Naive thymus-derived CD4-positive, alpha-beta T cell (primary cell): ENCODE data around the gene JMJD1C. TPM values are rescaled to one million over a fixed set of nuclear protein-coding genes. Genes with fewer than 3 reads are reported as not detected.
A peak's percentile ranks its signal among the peaks of the same experiment; 100 is the strongest.

Experiments used
- ATAC-seq: fragments of 150-1000 bp; cut with Tn5 transposase; 2 replicates; pipeline ENCODE4 v1.10.0; 2021; ENCODE audit warnings: mild to moderate bottlenecking, moderate library complexity
- CTCF ChIA-PET: fragments of 350-600 bp; sonication (Branson Sonifier 250); formaldehyde crosslinking; loops from one replicate; lab custom pipeline; 2021; ENCODE audit warnings: antibody characterized with exemption; lab: Charles Lee
- POLR2A ChIA-PET: fragments of 350-600 bp; sonication (Branson Sonifier 250); formaldehyde crosslinking; loops from one replicate; lab custom pipeline; 2021; ENCODE audit warnings: antibody characterized with exemption, inconsistent platforms; lab: Charles Lee
- DNase-seq, 9 donors: peaks; one replicate each; pipeline versions ENCODE4 v3.0.0 to v3.0.0-alpha.2; 2020 to 2022; ENCODE audit warnings: mixed read lengths in 1 of 9
- H3K27ac ChIP-seq: one replicate; pipeline ENCODE4 v1.7.0; 2013; ENCODE audit warnings: mild to moderate bottlenecking, low read depth, low read length, moderate library complexity
- H3K27me3 ChIP-seq, 2 donors: one replicate each; pipeline ENCODE4 v1.7.0; 2013; ENCODE audit warnings: low read length in 2 of 2, mild to moderate bottlenecking in 2 of 2, moderate library complexity in 2 of 2; ENCODE audit not compliant: control insufficient read depth in 2 of 2, insufficient read depth in 2 of 2
- H3K36me3 ChIP-seq, 3 experiments: 1 replicate in 2 of 3; 2 replicates in 1 of 3; pipeline ENCODE4 v1.7.0; 2013; ENCODE audit warnings: low read length in 3 of 3, mild to moderate bottlenecking in 3 of 3, moderate library complexity in 1 of 3; ENCODE audit not compliant: insufficient read depth in 3 of 3, control insufficient read depth in 2 of 3
- H3K4me1 ChIP-seq, 2 donors: one replicate each; pipeline ENCODE4 v1.7.0; 2013; ENCODE audit warnings: low read length in 2 of 2, mild to moderate bottlenecking in 2 of 2, moderate library complexity in 1 of 2; ENCODE audit not compliant: control insufficient read depth in 2 of 2, insufficient read depth in 2 of 2
- H3K4me3 ChIP-seq: 2 replicates; pipeline ENCODE4 v1.7.0; 2013; ENCODE audit warnings: mild to moderate bottlenecking, low read length
- H3K9me3 ChIP-seq, 3 experiments: 1 replicate in 2 of 3; 2 replicates in 1 of 3; pipeline ENCODE4 v1.7.0; 2013; ENCODE audit warnings: low read length in 3 of 3; ENCODE audit not compliant: control insufficient read depth in 2 of 3
- H3K27ac Mint-ChIP-seq, 9 donors: one replicate each; pipeline ENCODE4 v1.8.0; 2020 to 2022; ENCODE audit warnings: mixed read lengths in 9 of 9, mild to moderate bottlenecking in 8 of 9, moderate library complexity in 5 of 9, inconsistent platforms in 2 of 9
- H3K27me3 Mint-ChIP-seq, 5 donors: one replicate each; pipeline ENCODE4 v1.8.0; 2021 to 2022; ENCODE audit warnings: mixed read lengths in 5 of 5, mild to moderate bottlenecking in 1 of 5
- H3K36me3 Mint-ChIP-seq, 5 donors: one replicate each; pipeline ENCODE4 v1.8.0; 2020 to 2022; ENCODE audit warnings: mixed read lengths in 5 of 5, mild to moderate bottlenecking in 3 of 5, inconsistent platforms in 1 of 5
- H3K4me1 Mint-ChIP-seq, 7 donors: one replicate each; pipeline ENCODE4 v1.8.0; 2020 to 2022; ENCODE audit warnings: mixed read lengths in 7 of 7, mild to moderate bottlenecking in 3 of 7, inconsistent platforms in 1 of 7
- H3K4me3 Mint-ChIP-seq, 10 donors: one replicate each; pipeline ENCODE4 v1.8.0; 2020 to 2022; ENCODE audit warnings: mild to moderate bottlenecking in 10 of 10, mixed read lengths in 10 of 10, moderate library complexity in 6 of 10, inconsistent platforms in 2 of 10
- H3K9me3 Mint-ChIP-seq, 11 donors: one replicate each; pipeline ENCODE4 v1.8.0; 2020 to 2022; ENCODE audit warnings: mixed read lengths in 11 of 11, mild to moderate bottlenecking in 4 of 11, inconsistent platforms in 1 of 11, moderate library complexity in 1 of 11
- intact Hi-C, 2 donors: fragments of 100-400 bp; cut with micrococcal nuclease; formaldehyde crosslinking; loops; one replicate each; pipeline ENCODE4 v1.15.1; 2023
- polyA plus RNA-seq, 2 donors: library from polyadenylated mRNA; unstranded; fragments of 300-500 nt; fragmentation: Illumina TruSeq; gene quantifications; one replicate each; pipeline ENCODE4 v1.2.3, GENCODE V29; 2021
- total RNA-seq, 6 experiments: library from RNA in 5 of 6; stranded (reverse) in 5 of 6; gene quantifications; 1 replicate in 5 of 6; 2 replicates in 1 of 6; pipeline ENCODE4 v1.2.3 and lab custom pipeline; 2021 to 2026

Gene JMJD1C
- total and polyA plus RNA-seq, 7 experiments from 2014 or later: 59.0 to 331 (median 120) TPM

DNA sequence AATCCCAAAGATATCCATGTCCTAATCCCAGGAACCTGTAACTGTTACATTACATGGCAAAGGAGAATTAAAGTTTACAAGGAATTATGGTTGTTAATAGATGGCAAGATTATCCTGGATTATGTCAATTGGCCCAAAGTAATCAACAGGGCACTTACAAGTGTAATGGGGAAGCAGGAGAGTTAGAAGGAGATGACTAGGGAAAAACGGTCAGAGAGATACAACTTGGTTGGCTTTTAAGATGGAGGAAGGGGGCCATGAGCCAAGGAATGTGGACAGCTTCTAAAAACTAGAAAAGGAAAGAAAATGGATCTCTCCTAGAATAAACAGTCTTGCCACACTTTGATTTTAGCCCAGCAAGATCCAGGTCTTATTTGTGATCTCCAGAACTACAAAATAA lies 3.3 kb downstream of the JMJD1C start:
- Mint-ChIP-seq H3K36me3 (peaks cover 0 to 2% (median 0%) of the 10 kb centered on the region in 5 donors), H3K4me3 (no peak overlapping the region), H3K27me3 (peaks cover 0 to 25% (median 0%) of the 10 kb centered on the region in 5 donors), H3K9me3 (peaks cover 0 to 2% (median 0%) of the 10 kb centered on the region in 11 donors), H3K27ac (no peak overlapping the region), H3K4me1 (peaks cover 12 to 54% (median 31%) of the 10 kb centered on the region in 7 donors)
- POLR2A ChIA-PET: no interaction called here
- CTCF ChIA-PET: interaction anchor here (0.7 kb wide), 1 partner anchor 47 kb away, joined by 3 read pairs; no protein-coding TSS in a partner anchor
- Histone ChIP-seq H3K4me1 (peaks cover 0 to 16% of the 10 kb centered on the region in 2 donors), H3K27ac (no peak overlapping the region), H3K27me3 (no peaks in the 10 kb centered on the region), H3K36me3 (peaks cover 0 to 8% (median 0%) of the 10 kb centered on the region in 3 experiments), H3K4me3 (no peak overlapping the region), H3K9me3 (no peaks in the 10 kb centered on the region)
- DNase-seq (no peak), ATAC-seq (no peak)
- intact Hi-C loops: no loop called here

DNA sequence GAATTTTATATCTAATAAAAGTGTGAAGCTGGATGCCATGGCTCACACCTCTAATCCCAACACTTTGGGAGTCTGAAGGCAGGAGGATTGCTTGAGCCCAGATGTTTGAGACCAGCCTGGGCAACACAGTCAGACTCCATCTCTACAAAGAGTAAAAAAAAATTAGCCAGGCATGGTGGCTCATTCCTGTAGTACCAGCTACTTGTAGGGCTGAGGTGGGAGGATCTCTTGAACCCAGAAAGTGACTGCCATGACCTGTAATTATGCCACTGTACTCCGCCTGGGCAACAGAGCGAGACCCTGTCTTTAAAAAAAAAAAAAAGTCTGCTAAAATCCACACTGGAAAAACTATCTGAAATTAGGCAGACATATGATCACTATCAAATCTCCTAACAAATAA lies 7.6 kb downstream of the JMJD1C start:
- peaks cover 0 to 7% (median 5%) of the 10 kb centered on the region in 5 donors for H3K36me3 Mint-ChIP-seq
- intact Hi-C loops: no loop called here
- POLR2A ChIA-PET: interaction anchor here (0.6 to 1.5 kb wide), 3 partner anchors 8 to 183 kb away, joined by 3 to 6 read pairs (median 3); partner anchors contain the start of gene JMJD1C

DNA sequence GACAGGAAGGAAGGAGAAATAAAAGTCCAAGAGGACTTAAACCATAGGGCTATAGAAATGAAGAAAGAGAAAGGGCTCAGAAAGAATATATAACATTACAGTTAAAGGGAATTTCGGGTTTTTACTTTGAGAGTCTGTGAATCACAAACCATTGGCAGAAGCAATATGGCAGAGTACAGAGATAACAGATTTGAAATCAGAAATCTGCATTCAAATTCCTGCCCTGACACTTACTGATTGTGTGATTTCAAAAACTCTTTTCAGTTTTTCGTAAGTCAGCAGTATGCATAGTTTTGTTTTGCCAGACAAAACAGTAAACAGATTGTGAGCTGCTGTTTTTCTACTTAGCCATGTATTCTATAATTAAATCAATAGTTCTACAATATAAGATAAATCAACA lies 8.2 kb downstream of the JMJD1C start:
- CTCF ChIA-PET: interaction anchor here (0.7 kb wide), 1 partner anchor 261 kb away, joined by 3 read pairs; no protein-coding TSS in a partner anchor
- H3K27ac Mint-ChIP-seq: peak overlapping the region in 4 of 9 donors; percentile 9 to 79 (median 52)

More for the DNA sequence above, 7.6 kb downstream of the JMJD1C start:
- no peak overlapping the region for H3K4me3 Mint-ChIP-seq
- no peaks in the 10 kb centered on the region for H3K9me3 ChIP-seq
- no peaks in the 10 kb centered on the region for H3K27me3 Mint-ChIP-seq
- H3K4me1 Mint-ChIP-seq: peaks cover 0 to 47% (median 17%) of the 10 kb centered on the region in 7 donors
- no peak for DNase-seq
- peaks cover 0 to 2% (median 0%) of the 10 kb centered on the region in 11 donors for H3K9me3 Mint-ChIP-seq
- no peak overlapping the region for H3K27ac ChIP-seq
- CTCF ChIA-PET: interaction anchor here (0.7 kb wide), 2 partner anchors 193 to 261 kb away, joined by 3 read pairs; no protein-coding TSS in a partner anchor
- no peaks in the 10 kb centered on the region for H3K36me3 ChIP-seq
- no peaks in the 10 kb centered on the region for H3K4me1 ChIP-seq
- no peak overlapping the region for H3K27ac Mint-ChIP-seq
- H3K27me3 ChIP-seq: no peaks in the 10 kb centered on the region
- no peak overlapping the region for H3K4me3 ChIP-seq
- no peak for ATAC-seq

DNA sequence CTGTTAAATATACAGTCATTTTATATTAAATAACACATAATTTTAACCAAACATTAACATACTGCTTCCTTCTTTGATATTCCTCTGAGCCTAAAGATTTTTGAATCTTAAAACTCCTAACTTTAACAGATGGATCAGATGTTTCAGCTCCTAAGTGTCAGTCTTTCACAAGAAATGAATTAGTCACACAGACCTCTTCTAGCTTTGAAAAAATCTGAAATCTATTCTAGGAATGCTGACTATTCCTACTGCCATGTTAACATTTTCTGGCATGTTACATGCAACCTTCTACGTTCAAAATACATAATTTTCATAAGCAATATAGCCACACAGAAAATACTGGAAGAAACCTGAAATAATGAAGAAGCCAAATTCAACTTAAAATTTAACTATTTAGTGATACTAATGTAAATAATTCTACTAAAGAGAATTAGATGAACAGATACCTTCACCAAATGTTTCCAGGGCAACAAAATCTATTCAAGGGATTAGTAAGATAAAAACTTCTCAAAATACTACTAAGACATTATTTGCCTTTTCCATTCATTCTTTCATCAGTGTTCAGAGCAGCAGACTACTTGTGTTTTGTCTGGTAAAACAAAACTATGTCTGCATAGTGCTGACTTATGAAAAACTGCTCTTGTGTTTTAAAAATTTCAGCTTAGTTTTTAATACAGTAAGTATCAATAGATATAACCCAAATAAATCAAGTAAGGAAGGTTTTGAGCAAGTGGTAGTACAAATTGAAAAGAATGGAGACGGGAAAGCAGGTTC lies 9.2 kb downstream of the JMJD1C start:
- ATAC-seq (no peak), DNase-seq (no peak)
- intact Hi-C loops: no loop called here
- H3K27ac Mint-ChIP-seq: peak overlapping the region in 2 of 9 donors; percentile 9 to 43
- peaks cover 0 to 5% (median 0%) of the 10 kb centered on the region in 11 donors for H3K9me3 Mint-ChIP-seq
- Histone ChIP-seq H3K4me3 (no peak overlapping the region), H3K4me1 (no peaks in the 10 kb centered on the region), H3K36me3 (no peaks in the 10 kb centered on the region), H3K27ac (no peak overlapping the region), H3K9me3 (no peaks in the 10 kb centered on the region), H3K27me3 (no peaks in the 10 kb centered on the region)
- H3K27me3 Mint-ChIP-seq: no peaks in the 10 kb centered on the region
- CTCF ChIA-PET: no interaction called here
- no peak overlapping the region for H3K4me3 Mint-ChIP-seq
- POLR2A ChIA-PET: interaction anchor here (1.5 kb wide), 1 partner anchor 10 kb away, joined by 3 read pairs; the partner anchor contains the start of gene JMJD1C
- H3K36me3 Mint-ChIP-seq: peaks cover 5 to 14% (median 12%) of the 10 kb centered on the region in 5 donors
- peaks cover 0 to 46% (median 16%) of the 10 kb centered on the region in 7 donors for H3K4me1 Mint-ChIP-seq

More for the DNA sequence above, 8.2 kb downstream of the JMJD1C start:
- Histone ChIP-seq H3K27ac (no peak overlapping the region), H3K9me3 (no peaks in the 10 kb centered on the region), H3K4me1 (no peaks in the 10 kb centered on the region), H3K27me3 (no peaks in the 10 kb centered on the region), H3K4me3 (no peak overlapping the region), H3K36me3 (no peaks in the 10 kb centered on the region)
- Mint-ChIP-seq H3K36me3 (peaks cover 0 to 8% (median 5%) of the 10 kb centered on the region in 5 donors), H3K27me3 (no peaks in the 10 kb centered on the region), H3K9me3 (peaks cover 0 to 2% (median 0%) of the 10 kb centered on the region in 11 donors), H3K4me1 (peaks cover 0 to 44% (median 17%) of the 10 kb centered on the region in 7 donors), H3K4me3 (no peak overlapping the region)
- no peak for ATAC-seq
- intact Hi-C loops: no loop called here
- no peak for DNase-seq
- POLR2A ChIA-PET: interaction anchor here (0.6 to 1.5 kb wide), 2 partner anchors 9 to 55 kb away, joined by 3 read pairs; partner anchors contain the start of gene JMJD1C

DNA sequence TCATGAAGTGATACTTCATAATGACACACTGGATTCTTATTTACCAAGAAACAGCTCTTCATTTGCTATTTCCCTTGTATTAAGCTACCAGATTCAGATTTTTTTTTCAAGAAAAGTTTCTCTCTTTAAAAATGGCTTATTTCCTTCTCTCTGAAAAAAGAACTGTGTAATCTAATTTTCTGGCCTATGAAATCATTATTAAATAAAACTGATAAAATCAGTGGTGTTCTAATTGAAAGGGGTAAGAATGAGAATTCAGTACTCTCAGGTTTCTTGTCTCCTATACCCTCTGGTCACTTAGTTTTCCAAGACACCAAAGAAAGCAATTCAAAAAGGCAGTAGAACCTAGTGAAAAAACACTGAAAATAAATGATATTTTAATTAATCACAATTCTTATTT lies 10.3 kb downstream of the JMJD1C start:
- no peaks in the 10 kb centered on the region for H3K4me1 ChIP-seq
- no peaks in the 10 kb centered on the region for H3K27me3 ChIP-seq
- H3K4me3 ChIP-seq: no peak overlapping the region
- Mint-ChIP-seq H3K36me3 (peaks cover 5 to 15% (median 12%) of the 10 kb centered on the region in 5 donors), H3K4me3 (no peak overlapping the region), H3K27me3 (no peaks in the 10 kb centered on the region), H3K27ac (peak overlapping the region in 1 of 9 donors; percentile 41), H3K4me1 (peaks cover 0 to 46% (median 20%) of the 10 kb centered on the region in 7 donors), H3K9me3 (peaks cover 0 to 5% (median 0%) of the 10 kb centered on the region in 11 donors)
- no peaks in the 10 kb centered on the region for H3K9me3 ChIP-seq
- no peaks in the 10 kb centered on the region for H3K36me3 ChIP-seq
- POLR2A ChIA-PET: no interaction called here
- H3K27ac ChIP-seq: no peak overlapping the region
- DNase-seq (no peak), ATAC-seq (no peak)
- CTCF ChIA-PET: no interaction called here
- intact Hi-C loops: no loop called here

DNA sequence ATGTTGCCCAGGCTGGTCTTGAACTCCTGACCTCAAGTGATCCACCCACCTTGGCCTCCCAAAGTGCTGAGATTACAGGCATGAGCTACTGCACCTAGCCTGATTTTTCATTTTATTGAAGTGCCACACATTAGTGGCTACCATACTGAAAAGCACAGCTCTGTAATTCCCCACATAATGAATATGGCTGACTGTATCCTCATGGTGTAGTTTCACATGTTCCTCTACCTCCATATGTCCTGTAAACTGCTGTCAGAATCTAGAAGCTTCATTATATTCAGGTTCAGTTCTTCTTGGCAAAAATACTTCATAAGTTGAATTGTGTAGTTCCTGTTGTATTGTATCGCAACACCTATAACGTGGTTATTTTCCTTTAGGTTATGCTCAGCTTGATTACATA lies 11.1 kb downstream of the JMJD1C start:
- Histone ChIP-seq H3K27ac (no peak overlapping the region), H3K9me3 (no peaks in the 10 kb centered on the region), H3K36me3 (no peaks in the 10 kb centered on the region), H3K4me1 (no peaks in the 10 kb centered on the region), H3K4me3 (no peak overlapping the region), H3K27me3 (no peaks in the 10 kb centered on the region)
- Mint-ChIP-seq H3K27me3 (no peaks in the 10 kb centered on the region), H3K36me3 (peaks cover 5 to 21% (median 12%) of the 10 kb centered on the region in 5 donors), H3K4me1 (peaks cover 0 to 48% (median 28%) of the 10 kb centered on the region in 7 donors), H3K4me3 (no peak overlapping the region), H3K27ac (peak overlapping the region in 1 of 9 donors; percentile 36), H3K9me3 (peaks cover 0 to 5% (median 0%) of the 10 kb centered on the region in 11 donors)
- intact Hi-C loops: no loop called here
- DNase-seq: no peak
- ATAC-seq: no peak
- ChIA-PET POLR2A (no interaction called here), CTCF (no interaction called here)
